MCF 10A (cell line): ENCODE measurements around the gene KIAA1549. TPM values are rescaled to one million over a fixed set of nuclear protein-coding genes. Genes with fewer than 3 reads are reported as not detected.

ENCODE experiments used
- BruUV-seq: library from RNA; stranded (reverse); fragments of 400-500 nt; replicated peaks from 2 replicates; lab custom pipeline; 2021; lab: Mats Ljungman, UMichigan
- CTCF ChIA-PET: fragments of 300-600 bp; sonication (Branson Sonifier 250); formaldehyde crosslinking; extraction: SDS; loops from one replicate; lab custom pipeline; 2021; ENCODE audit warnings: antibody characterized with exemption, inconsistent platforms; lab: Yijun Ruan, JAX
- POLR2A ChIA-PET: fragments of 300-600, 350-650 bp; sonication (Branson Sonifier 250); formaldehyde crosslinking; extraction: SDS; loops from one replicate; lab custom pipeline; 2020; ENCODE audit warnings: antibody characterized with exemption, inconsistent platforms; lab: Yijun Ruan, JAX
- DNase-seq: peaks from one replicate; pipeline ENCODE4 v3.0.0-alpha.2; 2018; ENCODE audit not compliant: unreplicated experiment
- H3K27ac Mint-ChIP-seq: one replicate; pipeline ENCODE4 v1.8.0; 2022; ENCODE audit warnings: mild to moderate bottlenecking, low read depth, mixed read lengths; ENCODE audit not compliant: unreplicated experiment
- H3K27me3 Mint-ChIP-seq: one replicate; pipeline ENCODE4 v1.8.0; 2022; ENCODE audit warnings: mixed read lengths; ENCODE audit not compliant: insufficient read depth, unreplicated experiment
- H3K36me3 Mint-ChIP-seq: one replicate; pipeline ENCODE4 v1.8.0; 2022; ENCODE audit warnings: mild to moderate bottlenecking, moderate library complexity, mixed read lengths; ENCODE audit not compliant: insufficient read depth, unreplicated experiment
- H3K4me1 Mint-ChIP-seq: one replicate; pipeline ENCODE4 v1.8.0; 2022; ENCODE audit warnings: mixed read lengths; ENCODE audit not compliant: insufficient read depth, unreplicated experiment
- H3K4me3 Mint-ChIP-seq: one replicate; pipeline ENCODE4 v1.8.0; 2022; ENCODE audit warnings: mild to moderate bottlenecking, moderate library complexity, mixed read lengths; ENCODE audit not compliant: unreplicated experiment
- H3K9me3 Mint-ChIP-seq: one replicate; pipeline ENCODE4 v1.8.0; 2022; ENCODE audit warnings: mixed read lengths; ENCODE audit not compliant: unreplicated experiment
- intact Hi-C: fragments of 100-400 bp; cut with micrococcal nuclease; formaldehyde crosslinking; loops from 2 replicates; pipeline ENCODE4 v1.14.1; 2022
- total RNA-seq: library from RNA; stranded (reverse); gene quantifications from 2 replicates; pipeline ENCODE4 v1.2.3, GENCODE V29; 2022
- TF ChIP-seq, protein P1 (sequence below): fragments of 200-600 bp; IDR thresholded peaks from one replicate; pipeline ENCODE4 v1.8.0; 2022; ENCODE audit warnings: antibody characterized with exemption, mild to moderate bottlenecking; ENCODE audit not compliant: unreplicated experiment

KIAA1549 gene
- total RNA-seq, 1 experiment from 2014 or later: 7.1 TPM

DNA sequence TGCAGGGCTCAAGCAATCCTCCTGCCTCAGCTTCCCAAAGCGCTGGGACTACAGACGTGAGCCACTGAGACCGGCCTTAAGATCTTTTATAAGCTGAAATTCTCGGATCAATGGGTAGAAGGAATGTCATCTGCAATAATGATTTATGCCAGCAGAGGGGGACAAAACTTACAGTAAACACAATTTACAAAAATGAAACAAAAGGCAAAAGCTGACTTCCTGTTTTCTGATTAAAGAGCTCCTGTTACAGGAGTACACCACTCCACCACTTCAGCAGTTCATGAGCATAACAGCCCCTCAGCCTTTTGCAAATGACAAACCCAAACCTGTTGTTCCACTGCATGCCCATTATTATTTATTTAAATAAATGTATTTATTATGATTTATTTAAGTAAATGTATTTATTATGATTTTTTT lies 94.7 kb downstream of the KIAA1549 start:
- Mint-ChIP-seq H3K36me3 (no peaks in the 10 kb centered on the region), H3K4me1 (peaks cover 13% of the 10 kb centered on the region), H3K27ac (no peak overlapping the region), H3K27me3 (no peaks in the 10 kb centered on the region), H3K9me3 (no peaks in the 10 kb centered on the region), H3K4me3 (no peak overlapping the region)
- peak; percentile 72 for DNase-seq
- intact Hi-C loops: loop anchor here (1.0 kb wide), 3 partner anchors 94 to 189 kb away; no protein-coding TSS in a partner anchor
- ChIA-PET CTCF (interaction anchor here (0.6 to 3.8 kb wide), 43 partner anchors 10 to 1067 kb away, joined by 3 to 32 read pairs (median 5); partner anchors contain the start of gene KIAA1549), POLR2A (interaction anchor here (0.7 to 1.4 kb wide), 7 partner anchors 9 to 188 kb away, joined by 3 to 6 read pairs (median 6); no protein-coding TSS in a partner anchor)
- TF ChIP-seq, protein P1, sequence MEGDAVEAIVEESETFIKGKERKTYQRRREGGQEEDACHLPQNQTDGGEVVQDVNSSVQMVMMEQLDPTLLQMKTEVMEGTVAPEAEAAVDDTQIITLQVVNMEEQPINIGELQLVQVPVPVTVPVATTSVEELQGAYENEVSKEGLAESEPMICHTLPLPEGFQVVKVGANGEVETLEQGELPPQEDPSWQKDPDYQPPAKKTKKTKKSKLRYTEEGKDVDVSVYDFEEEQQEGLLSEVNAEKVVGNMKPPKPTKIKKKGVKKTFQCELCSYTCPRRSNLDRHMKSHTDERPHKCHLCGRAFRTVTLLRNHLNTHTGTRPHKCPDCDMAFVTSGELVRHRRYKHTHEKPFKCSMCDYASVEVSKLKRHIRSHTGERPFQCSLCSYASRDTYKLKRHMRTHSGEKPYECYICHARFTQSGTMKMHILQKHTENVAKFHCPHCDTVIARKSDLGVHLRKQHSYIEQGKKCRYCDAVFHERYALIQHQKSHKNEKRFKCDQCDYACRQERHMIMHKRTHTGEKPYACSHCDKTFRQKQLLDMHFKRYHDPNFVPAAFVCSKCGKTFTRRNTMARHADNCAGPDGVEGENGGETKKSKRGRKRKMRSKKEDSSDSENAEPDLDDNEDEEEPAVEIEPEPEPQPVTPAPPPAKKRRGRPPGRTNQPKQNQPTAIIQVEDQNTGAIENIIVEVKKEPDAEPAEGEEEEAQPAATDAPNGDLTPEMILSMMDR: peak; percentile 59
- BruUV-seq: no TSS peak

DNA sequence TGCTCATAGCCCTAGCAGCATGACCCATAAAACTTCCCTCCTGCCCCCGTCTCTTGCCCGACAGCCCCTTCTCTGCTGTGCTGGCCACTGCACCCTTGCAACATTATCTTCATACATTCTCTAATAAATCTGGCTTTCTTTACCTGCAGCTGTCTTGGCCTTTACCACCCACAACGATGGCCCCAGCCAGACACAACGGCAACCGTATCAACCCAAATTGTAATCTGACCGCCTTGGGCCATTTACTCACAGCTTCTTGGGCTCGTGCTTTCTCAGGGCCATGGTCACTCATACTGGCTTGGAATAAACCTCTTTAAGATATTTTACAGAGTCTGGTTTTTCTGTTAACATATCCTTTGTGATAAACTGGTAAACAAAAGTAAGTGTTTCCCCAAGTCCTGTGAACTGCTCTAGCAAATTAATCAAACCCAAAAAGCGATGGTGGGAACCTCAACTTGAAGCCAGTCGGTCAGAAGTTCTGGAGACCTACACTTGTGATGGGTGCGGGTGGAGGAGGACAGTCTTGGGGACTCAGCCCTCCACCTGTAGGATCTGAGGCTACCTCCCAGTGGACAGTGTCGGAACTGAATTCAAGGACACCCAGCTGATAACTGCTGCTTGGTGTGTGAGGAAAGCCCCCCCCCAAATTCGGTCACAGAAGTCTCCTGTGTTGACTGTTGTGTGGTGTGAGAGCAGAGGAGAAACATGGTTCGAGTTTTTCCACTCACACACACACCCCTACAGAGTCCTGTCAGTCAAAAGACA lies 95.6 kb downstream of the KIAA1549 start:
- H3K4me1 Mint-ChIP-seq: peaks cover 6% of the 10 kb centered on the region
- DNase-seq: no peak
- no peak overlapping the region for H3K27ac Mint-ChIP-seq
- no TSS peak for BruUV-seq
- H3K9me3 Mint-ChIP-seq: no peaks in the 10 kb centered on the region
- no peaks in the 10 kb centered on the region for H3K27me3 Mint-ChIP-seq
- TF ChIP-seq, protein P1: no peak
- ChIA-PET CTCF (interaction anchor here (0.6 to 3.8 kb wide), 39 partner anchors 9 to 1066 kb away, joined by 3 to 32 read pairs (median 4); partner anchors contain the start of gene KIAA1549), POLR2A (interaction anchor here (1.1 to 1.4 kb wide), 3 partner anchors 8 to 96 kb away, joined by 6 read pairs; no protein-coding TSS in a partner anchor)
- no peaks in the 10 kb centered on the region for H3K36me3 Mint-ChIP-seq
- H3K4me3 Mint-ChIP-seq: no peak overlapping the region
- intact Hi-C loops: loop anchor here (1.0 kb wide), 3 partner anchors 95 to 190 kb away; no protein-coding TSS in a partner anchor

DNA sequence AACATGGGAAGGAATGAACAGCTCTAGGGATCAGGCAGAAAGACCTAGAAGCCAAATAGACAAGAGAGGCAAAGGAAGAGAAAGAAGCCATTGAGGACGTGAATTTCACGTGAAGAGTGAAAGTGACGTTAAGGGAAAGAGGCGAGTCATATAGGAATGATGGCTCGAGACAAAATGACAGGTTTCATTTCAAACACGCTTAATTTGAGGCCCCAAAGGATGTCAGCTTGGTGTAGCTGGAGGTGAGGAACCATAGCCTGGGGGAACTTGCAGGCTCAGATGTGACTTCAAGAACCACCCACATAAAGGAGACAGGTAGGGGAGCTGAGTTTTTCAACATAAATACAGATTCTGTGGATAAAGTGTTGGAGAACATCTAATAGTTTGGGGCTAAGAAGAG lies 98.9 kb downstream of the KIAA1549 start:
- intact Hi-C loops: no loop called here
- no peak for DNase-seq
- H3K4me1 Mint-ChIP-seq: no peaks in the 10 kb centered on the region
- H3K36me3 Mint-ChIP-seq: peaks cover 9% of the 10 kb centered on the region
- no peaks in the 10 kb centered on the region for H3K27me3 Mint-ChIP-seq
- H3K9me3 Mint-ChIP-seq: no peaks in the 10 kb centered on the region
- TF ChIP-seq, protein P1: no peak
- ChIA-PET CTCF (interaction anchor here (0.8 to 1.0 kb wide), 2 partner anchors 155 to 187 kb away, joined by 3 to 4 read pairs; no protein-coding TSS in a partner anchor), POLR2A (interaction anchor here (0.5 to 0.7 kb wide), 3 partner anchors 155 to 209 kb away, joined by 3 read pairs; no protein-coding TSS in a partner anchor)
- H3K4me3 Mint-ChIP-seq: no peak overlapping the region
- no TSS peak for BruUV-seq
- H3K27ac Mint-ChIP-seq: no peak overlapping the region
